LNCAP (cell line): ENCODE data around the gene PHLDB1.

Source experiments
- TF ChIP-seq, protein P1 (sequence below): fragments of 450-650 bp; IDR thresholded peaks from 2 replicates; pipeline ENCODE4 v1.5.1; 2017; ENCODE audit warnings: mild to moderate bottlenecking

Gene PHLDB1

DNA sequence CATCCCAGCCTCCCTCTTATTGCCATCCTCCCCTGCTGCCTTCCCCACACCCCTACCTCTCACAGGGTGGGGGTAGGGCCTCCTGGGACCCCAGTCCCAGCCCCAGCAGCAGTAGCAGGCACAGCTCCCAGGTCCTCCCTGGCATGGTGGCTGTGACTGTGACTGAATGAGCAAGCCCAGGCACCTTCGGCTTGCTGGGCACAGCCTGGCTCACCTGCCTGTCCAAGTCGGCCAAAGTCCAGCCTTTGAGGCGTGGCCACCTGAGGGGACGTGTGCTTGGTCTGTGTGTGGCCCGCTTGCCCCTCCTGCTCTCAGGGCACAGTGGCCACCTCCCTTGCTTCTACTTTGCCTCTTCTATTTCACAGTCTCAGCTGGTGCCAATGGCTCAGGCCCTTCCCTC is 72.1 kb downstream of the PHLDB1 start, which contains the start of gene TREH:
Gene TREH (minus strand): TSS at position 168 of the 400 bp plus-strand sequence. CDS start 23 bp downstream, at position 145.
- TF ChIP-seq, protein P1, sequence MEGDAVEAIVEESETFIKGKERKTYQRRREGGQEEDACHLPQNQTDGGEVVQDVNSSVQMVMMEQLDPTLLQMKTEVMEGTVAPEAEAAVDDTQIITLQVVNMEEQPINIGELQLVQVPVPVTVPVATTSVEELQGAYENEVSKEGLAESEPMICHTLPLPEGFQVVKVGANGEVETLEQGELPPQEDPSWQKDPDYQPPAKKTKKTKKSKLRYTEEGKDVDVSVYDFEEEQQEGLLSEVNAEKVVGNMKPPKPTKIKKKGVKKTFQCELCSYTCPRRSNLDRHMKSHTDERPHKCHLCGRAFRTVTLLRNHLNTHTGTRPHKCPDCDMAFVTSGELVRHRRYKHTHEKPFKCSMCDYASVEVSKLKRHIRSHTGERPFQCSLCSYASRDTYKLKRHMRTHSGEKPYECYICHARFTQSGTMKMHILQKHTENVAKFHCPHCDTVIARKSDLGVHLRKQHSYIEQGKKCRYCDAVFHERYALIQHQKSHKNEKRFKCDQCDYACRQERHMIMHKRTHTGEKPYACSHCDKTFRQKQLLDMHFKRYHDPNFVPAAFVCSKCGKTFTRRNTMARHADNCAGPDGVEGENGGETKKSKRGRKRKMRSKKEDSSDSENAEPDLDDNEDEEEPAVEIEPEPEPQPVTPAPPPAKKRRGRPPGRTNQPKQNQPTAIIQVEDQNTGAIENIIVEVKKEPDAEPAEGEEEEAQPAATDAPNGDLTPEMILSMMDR, result no peak

DNA sequence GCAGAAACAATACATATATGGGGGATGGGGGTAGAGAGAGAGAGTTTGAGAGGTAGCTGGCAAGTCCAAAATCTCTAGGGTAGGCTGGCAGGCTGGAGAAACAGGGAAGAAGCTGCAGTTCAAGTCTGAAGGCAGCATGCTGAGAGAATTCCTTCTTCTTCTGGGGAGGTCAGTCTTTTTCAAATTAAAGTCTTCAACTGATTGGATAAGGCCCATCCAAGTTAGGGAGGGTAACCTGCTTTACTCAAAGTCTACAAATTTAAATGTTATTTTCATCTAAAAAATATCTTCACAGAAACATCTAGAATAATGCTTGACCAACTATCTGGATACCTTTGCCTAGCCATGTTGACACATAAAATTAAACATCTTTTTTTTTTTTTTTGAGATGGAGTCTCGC is 75.0 kb downstream of the PHLDB1 start:
- TF ChIP-seq, protein P1, result no peak

DNA sequence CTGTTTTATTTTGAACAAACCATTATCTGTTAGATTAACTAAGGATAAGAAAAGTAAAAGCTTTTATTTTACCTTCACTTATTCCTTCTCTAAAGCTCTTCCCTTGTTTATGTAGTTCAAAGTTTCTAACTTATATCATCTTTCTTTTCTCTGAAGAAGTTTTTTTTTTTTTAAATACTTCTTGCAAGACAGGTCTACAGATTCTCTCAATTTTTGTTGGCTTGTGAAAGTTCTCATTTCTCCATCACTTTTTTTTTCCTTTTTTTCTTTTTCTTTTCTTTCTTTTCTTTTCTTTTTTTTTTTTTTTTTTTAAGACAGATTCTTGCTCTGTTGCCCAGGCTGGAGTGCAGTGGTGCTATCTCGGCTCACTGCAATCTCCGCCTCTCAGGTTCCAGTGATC is 76.8 kb downstream of the PHLDB1 start:
- TF ChIP-seq, protein P1, result no peak

DNA sequence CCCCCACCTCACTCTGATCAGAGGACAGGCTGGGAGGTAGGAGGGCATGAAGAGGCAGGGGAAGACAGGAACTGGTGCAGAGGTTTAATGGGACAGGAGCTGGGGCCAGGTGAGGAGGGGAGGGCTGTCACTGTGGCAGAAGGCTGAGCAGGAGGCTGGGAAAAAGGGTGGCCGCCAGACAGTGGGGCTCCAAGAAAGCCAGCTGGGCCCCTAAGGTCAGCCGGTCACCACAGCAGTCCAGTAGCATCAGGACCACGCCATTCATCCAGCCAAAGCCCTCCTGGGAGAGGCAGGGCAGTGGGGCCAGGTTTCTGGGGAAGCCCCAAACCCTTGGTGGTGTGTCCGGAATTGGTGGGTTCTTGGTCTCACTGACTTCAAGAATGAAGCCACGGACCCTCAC is 80.5 kb downstream of the PHLDB1 start:
- TF ChIP-seq, protein P1, result no peak

DNA sequence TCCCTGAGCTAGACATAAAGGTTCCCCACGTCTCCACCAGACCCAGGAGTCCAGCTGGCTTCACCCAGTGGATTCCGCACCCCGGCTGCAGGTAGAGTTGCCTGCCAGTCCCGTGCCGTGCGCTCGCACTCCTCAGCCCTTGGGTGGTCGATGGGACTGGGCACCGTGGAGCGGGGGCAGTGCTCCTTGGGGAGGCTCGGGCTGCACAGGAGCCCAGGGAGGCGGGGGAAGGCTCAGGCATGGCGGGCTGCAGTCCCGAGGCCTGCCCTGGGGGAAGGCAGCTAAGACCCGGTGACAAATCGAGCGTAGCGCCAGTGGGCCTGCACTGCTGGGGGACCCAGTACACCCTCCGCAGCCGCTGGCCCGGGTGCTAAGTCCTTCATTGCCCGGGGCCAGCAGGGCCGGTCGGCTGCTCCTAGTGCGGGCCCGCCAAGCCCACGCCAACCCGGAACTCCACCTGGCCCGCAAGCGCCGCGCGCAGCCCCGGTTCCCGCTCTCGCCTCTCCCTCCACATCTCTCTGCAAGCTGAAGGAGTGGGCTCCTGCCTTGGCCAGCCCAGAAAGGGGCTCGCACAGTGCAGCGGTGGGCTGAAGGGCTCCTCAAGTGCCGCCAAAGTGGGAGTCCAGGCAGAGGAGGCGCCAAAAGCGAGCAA is 81.6 kb downstream of the PHLDB1 start:
- TF ChIP-seq, protein P1, result no peak

DNA sequence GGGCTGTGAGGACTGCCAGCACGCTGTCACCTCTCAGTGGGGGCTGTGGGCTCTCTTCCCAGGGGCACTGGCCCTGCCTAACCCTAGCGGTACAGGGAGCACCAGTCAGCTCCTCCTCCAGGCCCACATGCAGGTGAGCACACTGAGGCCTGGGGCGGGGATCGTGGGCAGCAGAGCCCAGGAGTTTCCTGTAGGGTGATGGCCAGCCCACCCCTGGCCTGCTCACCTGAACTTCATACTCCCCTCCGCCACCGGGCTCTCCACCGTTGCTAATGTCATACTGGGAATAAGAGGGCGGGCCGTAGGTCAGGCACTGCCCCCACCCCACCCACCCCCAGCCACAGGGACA is 82.1 kb downstream of the PHLDB1 start:
- TF ChIP-seq, protein P1, result no peak

DNA sequence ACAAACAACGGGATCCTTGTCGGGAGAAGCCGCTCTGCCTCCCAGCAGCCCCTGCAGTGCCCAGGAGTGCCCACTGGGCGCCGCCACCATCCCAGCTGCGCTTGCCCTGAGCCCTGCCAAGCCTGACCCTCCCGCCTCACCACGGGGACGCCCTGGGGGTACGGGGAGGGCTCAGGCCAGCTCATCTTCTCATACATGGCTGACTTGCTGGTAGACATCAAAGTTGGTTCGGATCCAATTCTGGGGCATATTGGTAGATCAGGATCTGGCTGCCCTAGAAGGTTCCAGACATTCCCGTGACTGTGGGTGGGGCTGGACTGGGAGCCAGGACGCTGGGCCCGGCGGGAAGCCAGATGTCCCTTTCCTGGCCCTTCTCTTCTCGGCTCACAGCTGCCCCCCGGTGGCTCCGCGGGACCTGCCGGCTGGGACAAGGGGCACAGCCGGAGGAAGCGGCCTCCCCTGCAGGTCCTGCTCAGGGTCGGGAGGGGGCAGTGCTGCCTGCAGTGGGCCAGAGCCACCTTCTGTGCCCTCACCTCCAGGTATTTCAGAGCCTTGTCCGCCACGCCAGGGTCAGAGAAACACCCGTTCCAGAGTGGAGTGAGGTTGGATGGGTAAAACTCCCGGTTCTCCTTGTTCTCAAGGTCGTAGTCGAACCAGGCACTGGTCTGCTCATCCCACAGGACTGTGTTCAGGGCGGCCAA is 82.6 kb downstream of the PHLDB1 start:
- TF ChIP-seq, protein P1, result peak; percentile 97
